Measurements from ENCODE around the gene RPTOR. TPM values are rescaled to one million over a fixed set of nuclear protein-coding genes. Genes with fewer than 3 reads are reported as not detected.

The RPTOR gene
- total RNA-seq, 1 donor from 2014 or later: 21.8 TPM

DNA sequence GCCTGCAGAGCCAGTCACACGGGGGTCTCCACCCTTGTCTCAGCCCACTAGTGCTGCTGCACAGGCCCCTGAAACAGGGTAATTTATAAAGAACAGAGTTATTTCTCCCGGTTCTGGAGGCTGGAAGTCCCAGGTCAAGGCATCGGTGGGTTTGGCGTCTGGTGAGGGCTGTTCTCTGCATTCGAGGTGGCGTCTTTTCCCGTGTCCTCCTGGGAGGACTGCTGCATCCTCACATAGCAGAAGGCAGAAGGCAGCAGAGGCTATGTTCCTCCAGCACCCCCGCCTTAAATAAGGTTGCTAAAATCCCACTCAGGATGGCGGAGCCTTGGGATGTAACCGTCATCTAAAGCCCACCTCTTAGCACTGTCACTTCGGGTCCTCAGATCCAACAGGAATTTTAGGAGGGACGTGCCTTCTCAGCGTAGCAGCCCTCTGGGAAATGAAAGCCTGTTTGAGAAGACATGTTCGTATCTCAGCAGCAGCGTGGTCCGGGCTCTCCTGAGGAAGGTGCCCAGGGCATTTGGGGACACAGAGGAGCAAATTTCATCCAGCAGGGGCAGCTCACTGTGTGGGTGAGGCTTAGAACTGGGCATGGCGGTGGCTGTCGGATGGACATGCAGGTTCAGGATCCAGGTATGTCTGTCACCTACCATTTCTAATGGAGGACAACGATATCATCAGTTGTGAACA is 225.4 kb downstream of the RPTOR start:
- DNase-seq: no peak

DNA sequence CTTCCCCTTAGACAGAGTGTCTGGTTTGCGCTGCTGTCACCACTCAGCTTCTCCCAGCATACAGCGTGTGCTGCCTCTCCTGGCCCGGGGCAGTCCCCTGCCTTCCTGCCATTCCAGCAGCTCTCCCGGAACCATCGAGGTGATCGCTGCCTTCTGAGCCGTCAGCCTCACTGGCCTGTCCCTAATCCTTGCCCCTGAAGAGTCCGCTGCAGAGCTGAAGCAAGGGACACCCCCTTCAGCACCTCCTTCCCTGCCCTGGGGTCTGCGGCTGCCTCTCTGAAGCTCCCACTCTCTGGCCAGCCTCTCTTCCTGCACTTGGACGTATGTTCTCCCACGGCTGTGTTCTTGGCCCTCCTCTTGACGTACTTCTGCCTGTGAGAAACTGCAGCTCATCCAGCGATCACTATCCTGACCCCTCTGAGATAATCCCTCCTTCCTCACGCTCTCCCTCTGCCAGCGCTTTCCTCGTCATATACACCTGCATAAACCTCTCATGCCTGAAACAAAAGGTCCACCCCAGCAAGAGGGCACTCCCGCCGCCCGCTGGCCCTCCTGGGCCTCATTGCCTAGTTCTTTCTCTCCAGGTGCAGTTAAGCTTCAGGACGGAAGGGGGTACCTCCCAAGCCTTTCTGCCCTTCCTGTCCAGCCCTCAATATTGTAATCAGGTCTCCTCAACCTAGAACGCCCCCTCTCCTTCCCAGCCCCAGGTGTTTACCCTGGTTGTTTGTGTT is 226.4 kb downstream of the RPTOR start:
- no peak for DNase-seq

- no peak for DNase-seq
Observed at GRCh38 chr17:80771612-80772005, 227.0 kb downstream of the RPTOR start.

DNA sequence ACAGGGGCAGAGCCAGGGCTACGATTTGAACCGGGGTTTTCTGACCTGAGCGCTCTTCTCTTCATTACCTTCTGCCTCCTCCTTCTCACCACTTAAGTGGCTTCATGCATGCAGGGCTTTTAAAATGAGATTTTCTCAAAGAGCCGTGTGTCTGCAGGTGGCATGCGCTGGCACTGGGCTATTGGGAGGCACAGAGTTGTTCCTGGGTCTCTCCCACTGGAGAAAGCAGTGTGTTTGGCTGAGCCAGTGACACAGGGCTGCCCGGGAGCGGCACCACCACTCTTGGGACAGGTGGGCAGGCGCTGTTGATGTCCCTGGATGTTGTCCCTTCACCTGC is 228.2 kb downstream of the RPTOR start:
- DNase-seq: no peak

DNA sequence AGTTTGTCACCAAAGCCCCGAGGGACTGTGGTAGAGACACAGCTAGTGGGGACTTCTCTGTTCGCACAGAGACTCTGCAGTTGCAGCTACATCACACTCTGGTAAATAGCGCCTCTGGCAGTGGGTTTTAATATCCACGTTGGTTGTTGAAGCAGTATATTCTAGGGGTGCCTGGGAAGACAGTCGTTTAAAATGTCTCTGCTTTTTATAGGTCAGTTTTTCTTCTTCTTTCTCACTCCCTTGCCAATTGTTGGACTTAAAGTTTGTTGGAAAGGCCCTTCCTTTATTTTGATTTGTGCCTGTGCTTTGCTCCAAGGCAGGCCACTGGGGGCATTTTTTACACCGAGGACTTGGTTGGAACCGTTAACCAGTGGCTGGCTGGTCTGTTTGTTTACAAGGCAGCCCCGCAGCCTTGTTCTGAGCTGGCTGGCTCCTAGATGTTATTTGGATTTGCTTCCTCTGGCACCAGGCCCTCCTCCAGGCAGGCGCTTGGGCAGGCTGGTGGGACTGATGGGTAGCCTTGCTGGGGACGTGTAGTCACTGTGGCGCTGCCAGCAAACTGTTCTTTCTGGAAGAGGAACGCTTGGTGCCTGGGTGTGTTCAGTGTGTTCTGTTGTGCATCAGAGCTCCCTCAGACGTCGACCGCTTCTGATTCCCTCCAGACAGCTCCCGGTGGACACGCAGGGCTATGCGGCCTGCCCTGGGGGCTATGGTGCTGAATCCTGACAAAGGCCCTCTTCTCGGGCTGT is 228.8 kb downstream of the RPTOR start:
- no peak for DNase-seq

DNA sequence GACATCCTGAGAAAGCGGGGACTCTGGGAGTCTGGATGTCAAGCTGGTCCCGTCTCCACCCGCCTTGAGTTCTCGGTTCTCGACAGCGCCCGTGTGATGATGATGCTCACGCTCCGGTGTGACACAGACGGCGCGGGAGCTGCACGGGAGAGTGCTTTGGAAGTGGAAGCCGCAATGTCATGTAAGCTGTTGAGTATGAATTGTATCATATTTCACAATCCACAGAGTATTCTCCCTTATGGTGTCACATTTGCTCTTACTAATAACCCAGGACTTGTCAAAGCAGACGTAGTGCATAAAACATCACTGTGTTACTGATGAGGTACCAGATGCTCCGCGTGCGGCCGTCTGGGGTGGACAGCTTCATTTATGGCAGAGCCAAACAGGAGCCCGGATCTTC is 229.5 kb downstream of the RPTOR start:
- DNase-seq: no peak

DNA sequence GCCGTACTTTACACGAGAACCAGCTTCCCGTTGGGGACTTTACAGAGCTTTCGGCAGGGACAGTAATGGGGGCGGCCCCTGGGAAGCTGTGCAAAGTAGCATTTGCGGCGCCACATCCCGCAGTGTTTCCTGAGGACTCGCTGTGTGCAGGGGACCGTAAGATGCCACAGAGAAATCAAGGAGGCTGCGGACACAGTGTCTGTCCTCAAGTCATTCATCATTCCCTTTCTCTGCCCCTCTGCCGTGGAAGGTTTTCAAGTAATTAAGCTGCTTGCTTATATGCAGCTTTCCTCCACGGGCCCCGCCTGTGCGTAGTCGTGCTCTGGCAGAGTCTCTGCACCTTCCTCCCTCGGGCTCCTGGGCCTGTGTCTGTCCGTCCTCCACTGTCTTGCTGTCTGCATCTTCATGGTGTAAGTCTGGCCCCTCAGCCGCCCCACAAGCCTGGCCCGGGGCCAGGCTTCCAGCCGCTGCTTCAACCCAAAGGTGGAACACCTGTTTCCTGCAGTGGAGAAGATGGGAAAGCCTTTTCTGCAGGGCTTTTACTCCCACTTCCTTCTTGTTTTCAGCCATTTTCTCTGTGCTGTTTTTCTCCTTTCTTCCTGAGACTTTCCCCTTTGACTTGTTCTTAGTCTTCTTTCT is 230.1 kb downstream of the RPTOR start:
- peak; percentile 52 for DNase-seq

- DNase-seq: no peak
Observed at GRCh38 chr17:80775863-80776262, 231.2 kb downstream of the RPTOR start.

GRCh38 chr17:80777274-80777673 is 232.6 kb downstream of the RPTOR start:
- no peak for DNase-seq

GRCh38 chr17:80778716-80779115 is 234.1 kb downstream of the RPTOR start:
- DNase-seq: no peak

DNA sequence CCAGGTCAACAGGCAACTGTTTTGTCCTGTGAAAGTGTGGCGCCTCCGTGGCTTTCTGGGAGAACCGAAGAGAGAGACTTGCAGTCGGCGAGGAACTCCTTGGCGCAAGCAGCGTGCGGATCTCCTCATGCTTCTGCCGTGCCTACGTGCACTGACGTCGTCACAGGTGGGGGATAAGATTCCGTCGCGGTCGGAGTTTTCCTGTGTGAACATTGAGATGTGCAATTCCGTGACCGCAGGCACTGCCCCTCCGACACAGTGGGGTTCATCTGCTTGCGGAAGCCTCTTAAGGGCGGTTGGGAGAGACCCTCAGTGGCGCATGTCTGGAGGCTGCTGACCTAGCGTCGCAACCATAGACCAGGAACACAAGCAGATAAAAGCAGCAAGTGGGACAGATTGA is 234.7 kb downstream of the RPTOR start:
- DNase-seq: no peak

GRCh38 chr17:80779961-80780380 is 235.3 kb downstream of the RPTOR start:
- no peak for DNase-seq

DNA sequence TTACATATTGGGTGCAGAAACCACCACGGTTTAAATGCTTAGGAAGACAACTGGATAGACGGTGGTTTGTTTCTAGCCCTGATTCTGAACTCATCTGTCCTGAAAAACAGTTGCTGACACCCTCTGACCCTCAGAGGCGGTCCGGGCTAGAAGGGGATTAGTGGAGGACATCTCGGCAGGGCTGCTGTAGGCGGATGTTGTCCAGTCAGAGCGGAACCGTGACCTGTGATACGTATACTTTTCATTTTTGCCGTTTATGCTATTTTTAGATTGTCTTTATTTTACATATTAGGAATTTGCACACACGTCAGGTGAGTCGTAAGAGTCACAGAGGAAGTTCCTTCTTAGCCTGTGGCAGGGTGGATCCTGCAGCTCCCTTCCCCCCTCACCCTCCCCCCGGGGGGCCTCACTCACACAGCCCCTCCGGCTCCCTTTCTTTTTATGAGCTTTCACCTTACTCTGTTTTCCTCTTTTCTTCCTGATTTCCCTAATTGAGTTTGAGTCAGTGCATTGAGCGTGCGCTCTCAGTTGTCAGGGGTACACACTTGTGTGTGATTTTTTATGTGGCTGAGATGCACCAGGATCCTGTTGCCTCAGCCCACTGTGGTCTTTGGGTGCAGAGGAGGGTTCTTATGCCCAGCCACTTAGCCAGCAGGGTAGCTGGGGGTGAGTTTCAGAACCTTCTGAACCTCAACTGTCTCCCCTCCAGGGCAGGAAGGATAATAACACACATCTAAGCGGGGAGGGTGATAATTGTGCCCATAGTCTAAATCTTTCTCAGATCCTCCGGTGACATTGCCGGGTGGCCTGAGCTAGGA is 236.0 kb downstream of the RPTOR start:
- no peak for DNase-seq

DNA sequence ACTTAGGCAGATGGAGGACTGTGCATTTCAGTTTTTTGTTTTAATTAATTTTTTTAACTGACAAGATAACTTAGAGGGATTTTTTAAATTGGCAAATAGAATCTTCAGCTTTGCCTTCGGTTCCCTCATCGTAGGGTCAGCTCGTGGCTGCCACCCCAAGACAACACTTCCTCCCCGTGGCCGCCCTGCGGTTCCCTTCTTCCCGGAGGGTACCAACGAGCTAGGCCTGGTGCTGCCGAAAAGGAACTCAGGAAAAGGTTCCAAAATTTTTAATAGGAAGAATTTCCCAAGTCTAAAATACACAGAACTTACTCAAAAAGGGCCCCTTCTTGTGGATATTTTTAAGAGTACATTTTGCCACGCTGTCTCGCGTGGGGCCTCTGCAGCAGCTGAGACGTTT is 236.6 kb downstream of the RPTOR start:
- DNase-seq: no peak

GRCh38 chr17:80781807-80782277 is 237.2 kb downstream of the RPTOR start:
- DNase-seq: no peak

DNA sequence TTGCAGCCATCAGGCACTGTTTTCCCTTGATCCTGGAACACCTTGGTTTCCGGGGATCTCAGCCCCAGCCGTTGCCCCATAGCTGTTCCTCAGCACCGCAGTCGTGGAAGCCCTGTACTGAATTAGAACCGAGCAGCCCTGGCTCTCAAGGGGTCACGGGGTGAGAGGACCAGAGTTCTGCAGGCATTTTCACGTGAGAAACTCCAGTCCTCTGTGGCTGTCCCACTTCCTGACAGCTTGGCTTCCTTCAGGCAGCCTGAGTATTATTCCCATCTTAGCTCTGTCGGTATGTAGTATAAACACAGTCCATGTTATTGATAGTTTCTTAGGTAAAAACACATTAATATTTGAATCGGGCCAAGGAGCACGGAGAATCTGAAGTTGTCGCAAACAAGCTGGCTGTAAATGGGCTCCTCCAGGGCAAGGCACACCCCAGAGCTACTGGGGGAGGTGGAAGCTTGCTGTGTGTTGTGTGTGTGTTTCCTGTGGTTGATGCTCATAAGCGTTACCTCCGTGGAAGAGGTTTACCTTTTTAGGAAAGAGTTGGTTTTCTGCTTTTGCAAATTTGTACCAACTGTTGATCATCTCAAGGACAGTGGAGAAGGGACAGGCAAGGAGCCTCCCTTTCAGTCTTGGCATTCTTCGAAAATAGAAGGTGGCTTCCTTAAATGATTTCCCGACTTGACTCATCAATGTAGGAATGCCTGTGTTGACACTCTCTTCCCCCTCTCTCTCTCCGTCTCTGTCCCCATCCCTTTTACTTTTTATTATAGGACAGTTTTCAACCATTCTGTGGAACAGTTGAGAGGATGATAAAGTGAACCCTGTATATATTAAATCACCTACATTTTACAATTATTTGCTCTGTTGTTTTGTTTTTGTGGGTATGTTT is 238.1 kb downstream of the RPTOR start:
- peak; percentile 71 for DNase-seq

- no peak for DNase-seq
Observed at GRCh38 chr17:80783486-80783885, 238.8 kb downstream of the RPTOR start.

DNA sequence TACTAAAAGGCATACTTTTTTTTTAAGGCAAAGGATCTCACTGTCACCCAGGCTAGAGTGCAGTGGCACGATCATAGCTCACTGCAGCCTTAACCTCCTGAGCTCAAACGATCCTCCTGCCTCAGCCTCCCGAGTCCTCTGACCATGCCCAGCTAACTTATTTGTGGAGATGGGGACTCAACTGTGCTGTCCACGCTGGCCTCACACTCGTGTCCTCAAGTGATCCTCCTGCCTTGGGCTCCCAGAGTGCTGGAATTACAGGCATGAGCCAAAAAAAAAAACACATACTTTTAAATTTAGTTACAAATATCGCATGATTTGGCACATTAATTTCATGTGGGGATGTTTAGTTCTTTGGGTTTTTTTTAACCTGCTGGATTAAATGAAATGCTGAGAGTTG is 239.3 kb downstream of the RPTOR start:
- no peak for DNase-seq

DNA sequence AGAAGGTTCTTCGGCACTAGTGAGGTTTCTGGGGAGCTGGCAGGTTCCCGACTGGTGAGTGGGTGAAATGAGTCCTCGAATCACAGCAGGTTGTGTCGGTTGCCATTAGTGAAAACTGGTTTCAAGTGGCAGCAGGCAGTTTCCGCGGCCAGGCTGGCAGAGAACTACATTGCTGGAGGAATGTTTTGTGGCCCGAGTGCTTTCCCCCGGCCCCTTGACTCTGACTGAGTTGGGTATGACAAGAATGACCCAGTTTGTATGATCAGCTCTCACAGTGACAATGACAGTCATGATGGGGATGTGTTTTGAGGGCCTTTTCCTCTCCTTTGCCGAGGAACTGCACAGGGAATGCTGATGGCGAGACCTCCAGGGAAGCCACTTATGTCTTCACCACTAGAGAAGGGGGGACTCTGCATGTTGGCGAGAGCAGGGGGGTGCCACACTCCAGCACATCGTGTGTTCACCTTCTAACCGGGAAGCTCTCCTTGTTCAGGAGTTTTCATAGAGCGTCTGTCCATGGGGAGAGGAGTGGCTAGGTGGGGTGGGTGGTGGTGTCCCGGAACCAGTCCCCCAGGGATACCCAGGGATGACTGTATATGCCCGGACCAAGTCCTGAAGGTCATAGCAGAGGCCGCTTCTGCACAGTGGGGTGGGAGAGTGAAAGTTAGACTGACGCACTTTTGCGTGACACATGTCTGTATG is 241.0 kb downstream of the RPTOR start:
- DNase-seq: no peak

- no peak for DNase-seq
Observed at GRCh38 chr17:80786470-80786869, 241.8 kb downstream of the RPTOR start.

- no peak for DNase-seq
Observed at GRCh38 chr17:80786887-80787286, 242.2 kb downstream of the RPTOR start.

Measured in dermis blood vessel endothelial cell (primary cell).